ENCODE measurements around the gene ABCF1. TPM values are rescaled to one million over a fixed set of nuclear protein-coding genes. Genes with fewer than 3 reads are reported as not detected.

Gene ABCF1
- total and polyA plus RNA-seq, 2 of the 8 experiments (the other 6 are each of a cell fraction or from before 2014, with no cell fraction given): 48.8 to 123 TPM

DNA sequence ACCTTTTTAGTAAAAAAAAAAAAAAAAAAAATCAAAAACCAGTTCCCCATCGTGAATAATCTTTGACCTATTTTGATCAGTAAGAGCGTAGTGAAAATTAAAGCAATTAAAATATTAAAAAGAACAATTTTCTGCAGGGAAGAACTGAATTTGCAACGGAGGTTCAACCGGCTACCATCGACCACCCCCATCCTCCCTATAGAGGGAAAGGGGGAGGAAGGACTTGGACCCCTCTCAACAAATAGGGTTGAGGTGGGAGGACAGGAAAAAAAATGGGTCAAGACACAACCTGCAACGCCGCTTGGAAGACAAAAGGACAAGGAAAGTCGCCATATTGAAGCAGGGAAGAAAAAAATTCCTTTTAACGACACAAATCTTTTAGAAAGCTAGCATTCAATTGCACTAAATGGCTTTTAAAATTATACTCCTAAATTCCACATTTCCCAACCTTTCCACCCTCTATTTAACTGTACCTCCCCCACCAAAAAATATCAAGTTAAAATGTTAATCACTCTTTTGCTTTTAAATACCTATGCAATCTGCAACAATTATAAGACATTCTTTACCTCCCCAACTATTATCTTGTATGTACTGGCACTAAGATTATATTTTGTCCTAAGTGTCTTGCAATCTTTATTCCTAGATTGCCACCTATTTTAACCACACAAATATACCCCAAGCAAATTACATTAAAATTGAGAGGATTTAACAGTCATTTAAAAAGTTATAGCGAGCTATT lies 44.1 kb downstream of the ABCF1 start (continued):
- TF ChIP-seq RFX5 (IDR thresholded peaks at IDR 0.05; ENCODE audit: borderline replicate concordance, low read depth, low read length) (no peak), CHD1 (IDR thresholded peaks at IDR 0.05; ENCODE audit: low read depth, low read length) (peak; percentile 90), TAF7 (optimal IDR thresholded peaks at IDR 0.05; ENCODE audit: borderline replicate concordance, low read depth, low read length) (peak; percentile 79), POLR2A (IDR thresholded peaks at IDR 0.05; ENCODE audit: control extremely low read depth in 1 of 2, low read depth in 2 of 2, low read length in 2 of 2) (peak; percentile 54 to 98), JUND (IDR thresholded peaks at IDR 0.05; ENCODE audit: low read length) (no peak), ATF2 (IDR thresholded peaks at IDR 0.05; ENCODE audit: low read length) (peak; percentile 20; the same call in 1 of the 2 replicates), POLR2AphosphoS5 (IDR thresholded peaks at IDR 0.05; ENCODE audit: low read depth, low read length) (peak; percentile 91)
